GM12873 (cell line): ENCODE measurements around the gene FRMD4A.

Source experiments
- TF ChIP-seq, protein P1 (sequence below): IDR thresholded peaks from 2 replicates; pipeline ENCODE4 v1.5.1; 2012; ENCODE audit warnings: low read depth, mild to moderate bottlenecking, moderate library complexity, low read length, control low read depth; ENCODE audit not compliant: insufficient read depth; ENCODE audit errors: missing control alignments

The FRMD4A gene

DNA sequence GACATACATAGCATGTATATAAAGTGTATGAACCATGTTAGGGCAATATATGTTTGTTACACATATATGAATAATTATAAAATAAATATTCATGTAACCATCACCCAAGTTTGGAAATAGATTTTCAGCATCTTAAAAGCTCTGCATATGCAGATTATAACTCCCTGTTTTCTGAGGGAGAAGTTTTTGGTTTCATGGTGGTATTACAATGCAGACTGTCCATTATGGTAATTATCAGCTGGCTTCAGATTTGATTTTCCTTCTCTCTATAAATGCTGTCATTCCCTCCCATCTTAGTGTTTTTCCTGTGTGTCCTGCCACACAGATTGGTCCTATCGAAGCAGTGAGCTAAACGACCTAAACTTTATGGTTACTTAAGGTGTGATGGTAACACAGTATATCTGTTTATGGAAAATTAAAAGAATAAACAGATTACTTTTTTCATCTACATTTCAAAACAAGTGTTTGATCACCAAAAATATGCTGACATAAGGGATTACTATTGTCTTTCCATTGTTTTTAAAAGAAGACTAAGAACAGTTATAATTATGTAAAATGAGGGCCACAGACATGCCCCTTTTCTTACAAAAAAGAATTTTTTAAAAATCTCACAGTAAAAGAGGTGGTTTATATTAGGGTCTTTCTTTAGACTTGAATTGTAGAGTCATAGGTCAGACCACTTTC lies 726.2 kb downstream of the FRMD4A start:
- TF ChIP-seq, protein P1, sequence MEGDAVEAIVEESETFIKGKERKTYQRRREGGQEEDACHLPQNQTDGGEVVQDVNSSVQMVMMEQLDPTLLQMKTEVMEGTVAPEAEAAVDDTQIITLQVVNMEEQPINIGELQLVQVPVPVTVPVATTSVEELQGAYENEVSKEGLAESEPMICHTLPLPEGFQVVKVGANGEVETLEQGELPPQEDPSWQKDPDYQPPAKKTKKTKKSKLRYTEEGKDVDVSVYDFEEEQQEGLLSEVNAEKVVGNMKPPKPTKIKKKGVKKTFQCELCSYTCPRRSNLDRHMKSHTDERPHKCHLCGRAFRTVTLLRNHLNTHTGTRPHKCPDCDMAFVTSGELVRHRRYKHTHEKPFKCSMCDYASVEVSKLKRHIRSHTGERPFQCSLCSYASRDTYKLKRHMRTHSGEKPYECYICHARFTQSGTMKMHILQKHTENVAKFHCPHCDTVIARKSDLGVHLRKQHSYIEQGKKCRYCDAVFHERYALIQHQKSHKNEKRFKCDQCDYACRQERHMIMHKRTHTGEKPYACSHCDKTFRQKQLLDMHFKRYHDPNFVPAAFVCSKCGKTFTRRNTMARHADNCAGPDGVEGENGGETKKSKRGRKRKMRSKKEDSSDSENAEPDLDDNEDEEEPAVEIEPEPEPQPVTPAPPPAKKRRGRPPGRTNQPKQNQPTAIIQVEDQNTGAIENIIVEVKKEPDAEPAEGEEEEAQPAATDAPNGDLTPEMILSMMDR, result no peak

DNA sequence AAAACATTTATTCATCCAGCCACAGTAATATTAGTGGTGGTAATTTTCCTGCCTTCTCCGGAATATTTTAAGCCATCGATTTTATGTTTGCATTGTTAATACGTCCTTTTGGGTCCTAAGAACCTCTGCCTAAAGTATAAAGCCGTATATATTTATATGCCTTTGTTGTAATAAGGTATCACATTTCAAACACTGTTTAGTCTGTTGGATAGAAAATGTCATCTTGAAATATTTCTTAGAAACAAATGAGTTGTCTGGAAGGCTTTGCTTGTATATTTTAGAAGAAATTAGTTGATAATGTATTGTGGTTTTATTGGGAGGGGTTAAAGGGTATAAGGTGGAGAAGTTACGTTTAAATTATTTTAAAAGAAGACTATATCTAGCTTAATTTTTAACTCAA lies 732.8 kb downstream of the FRMD4A start:
- TF ChIP-seq, protein P1, result no peak

DNA sequence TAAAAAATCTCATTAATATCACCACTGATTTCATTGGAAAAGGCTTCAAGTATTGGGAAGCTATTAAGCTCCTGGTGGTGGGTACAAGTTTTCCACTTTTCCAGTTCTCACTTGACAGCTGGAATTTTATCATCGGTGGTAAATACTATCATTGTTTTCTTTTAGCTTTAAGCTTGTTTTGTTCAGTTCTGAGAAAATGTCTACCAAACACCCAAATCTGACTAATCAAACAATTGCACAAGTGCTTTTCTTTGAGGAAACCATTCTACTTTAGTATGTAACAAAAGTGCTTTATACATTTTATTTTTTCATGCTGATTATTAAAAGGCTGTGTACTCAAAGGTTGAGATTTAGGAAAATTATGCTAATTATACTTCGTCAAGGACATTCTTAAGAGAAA lies 736.1 kb downstream of the FRMD4A start:
- TF ChIP-seq, protein P1, result no peak
